GM12878 (cell line): ENCODE measurements around the gene H2AZ2.

Experiments
- CHD4 ChIP-seq: fragments of 200-600 bp; sonication (generic); IDR thresholded peaks from 2 replicates; pipeline ENCODE4 v1.6.1; 2016; ENCODE audit warnings: mild to moderate bottlenecking
- CTCF ChIP-seq, 3 experiments: IDR thresholded peaks in 2 of 3; conservative IDR thresholded peaks in 1 of 3; 2 replicates each; pipeline ENCODE4 v1.5.1; 2011; ENCODE audit warnings: low read depth in 3 of 3, low read length in 3 of 3, mild to moderate bottlenecking in 3 of 3, control low read depth in 2 of 3, moderate library complexity in 2 of 3, inconsistent platforms in 1 of 3, mixed read lengths in 1 of 3; ENCODE audit not compliant: control insufficient read depth in 2 of 3, insufficient read depth in 1 of 3; ENCODE audit errors: extremely low read depth in 1 of 3
- SIN3A ChIP-seq: IDR thresholded peaks from 2 replicates; pipeline ENCODE4 v1.6.1; 2012; ENCODE audit warnings: low read depth, low read length, improper control_type of control experiment
- TAF1 ChIP-seq: IDR thresholded peaks from 2 replicates; pipeline ENCODE4 v1.6.1; 2011; ENCODE audit warnings: mild to moderate bottlenecking, low read depth, low read length, borderline replicate concordance
- ZBTB4 ChIP-seq: fragments of 450-650 bp; formaldehyde crosslinking; IDR thresholded peaks from 2 replicates; pipeline ENCODE4 v1.4.0; 2022; ENCODE audit warnings: mild to moderate bottlenecking, moderate library complexity
- ZNF592 ChIP-seq: fragments of 450-650 bp; IDR thresholded peaks from 2 replicates; pipeline ENCODE4 v1.6.1; 2017; ENCODE audit warnings: mild to moderate bottlenecking, moderate library complexity
- TF ChIP-seq, protein P1 (sequence below): IDR thresholded peaks from 2 replicates; pipeline ENCODE4 v1.6.1; 2011; ENCODE audit warnings: low read depth, low read length, improper control_type of control experiment, borderline replicate concordance

- no peak for TF ChIP-seq SIN3A
- TF ChIP-seq, protein P1, sequence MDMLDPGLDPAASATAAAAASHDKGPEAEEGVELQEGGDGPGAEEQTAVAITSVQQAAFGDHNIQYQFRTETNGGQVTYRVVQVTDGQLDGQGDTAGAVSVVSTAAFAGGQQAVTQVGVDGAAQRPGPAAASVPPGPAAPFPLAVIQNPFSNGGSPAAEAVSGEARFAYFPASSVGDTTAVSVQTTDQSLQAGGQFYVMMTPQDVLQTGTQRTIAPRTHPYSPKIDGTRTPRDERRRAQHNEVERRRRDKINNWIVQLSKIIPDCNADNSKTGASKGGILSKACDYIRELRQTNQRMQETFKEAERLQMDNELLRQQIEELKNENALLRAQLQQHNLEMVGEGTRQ: no peak
- no peak for TF ChIP-seq CHD4
- TF ChIP-seq ZBTB4 (CRISPR knock-in tag): no peak
- TF ChIP-seq CTCF (IDR thresholded peaks at IDR 0.05 in 2 of 3, conservative IDR thresholded peaks at IDR 0.05 in 1 of 3; ENCODE audit: control insufficient read depth in 2 of 3, extremely low read depth in 1 of 3, insufficient read depth in 1 of 3, low read depth in 3 of 3, low read length in 3 of 3): no peak
- no peak for TF ChIP-seq TAF1
- no peak for TF ChIP-seq ZNF592
Observed at GRCh38 chr7:44801890-44802289, 46.0 kb downstream of the H2AZ2 start.
